COLO668 (cell line): ENCODE data around the gene XKR7.
"Not testable (repeated sequence)": the region's sequence is repeated elsewhere in the genome, so short reads cannot be mapped to it uniquely, and the experiment has no call there.

Experiments used
- DNase-seq: peaks from one replicate; lab custom pipeline; 2025; ENCODE audit not compliant: unreplicated experiment; lab: John Stamatoyannopoulos, UW

XKR7 gene, protein sequence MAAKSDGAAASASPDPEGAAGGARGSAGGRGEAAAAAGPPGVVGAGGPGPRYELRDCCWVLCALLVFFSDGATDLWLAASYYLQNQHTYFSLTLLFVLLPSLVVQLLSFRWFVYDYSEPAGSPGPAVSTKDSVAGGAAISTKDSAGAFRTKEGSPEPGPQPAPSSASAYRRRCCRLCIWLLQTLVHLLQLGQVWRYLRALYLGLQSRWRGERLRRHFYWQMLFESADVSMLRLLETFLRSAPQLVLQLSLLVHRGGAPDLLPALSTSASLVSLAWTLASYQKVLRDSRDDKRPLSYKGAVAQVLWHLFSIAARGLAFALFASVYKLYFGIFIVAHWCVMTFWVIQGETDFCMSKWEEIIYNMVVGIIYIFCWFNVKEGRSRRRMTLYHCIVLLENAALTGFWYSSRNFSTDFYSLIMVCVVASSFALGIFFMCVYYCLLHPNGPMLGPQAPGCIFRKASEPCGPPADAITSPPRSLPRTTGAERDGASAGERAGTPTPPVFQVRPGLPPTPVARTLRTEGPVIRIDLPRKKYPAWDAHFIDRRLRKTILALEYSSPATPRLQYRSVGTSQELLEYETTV

GRCh38 chr20:31967830-31968249 is at the start of gene XKR7:
Gene XKR7 (plus strand): TSS chr20:31968151. CDS start chr20:31968176, 25 bp downstream.
- DNase-seq = peak; percentile 77

DNA sequence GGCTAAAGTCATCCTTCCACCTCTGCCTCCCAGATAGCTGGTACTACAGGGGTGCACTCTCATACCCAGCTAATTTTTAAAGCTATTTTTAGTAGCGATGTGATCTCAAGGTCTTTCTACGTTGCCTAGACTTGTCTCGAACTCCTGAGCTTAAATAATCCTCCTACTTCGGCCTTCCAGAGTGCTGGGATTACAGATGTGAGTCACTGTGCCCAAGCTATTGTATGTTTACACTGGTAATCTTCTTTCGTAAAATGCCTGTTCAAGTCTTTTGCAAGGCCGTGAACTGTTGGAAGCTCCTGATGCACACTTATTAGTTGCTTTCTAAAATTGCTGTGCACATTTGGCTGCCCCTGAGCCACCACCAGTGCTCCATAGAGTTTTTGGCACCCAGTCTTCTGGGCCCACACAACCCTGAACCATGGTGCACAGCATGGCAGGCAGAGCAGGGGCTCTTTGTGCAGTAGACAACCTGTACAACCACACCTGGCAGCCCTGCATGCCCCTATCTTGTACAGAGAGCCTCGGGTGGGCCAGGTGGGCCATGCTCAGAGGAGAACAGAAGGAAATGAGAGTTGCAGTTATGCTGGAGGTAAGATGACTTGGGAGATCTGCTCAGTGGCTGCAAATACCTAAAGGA is 49.4 kb upstream of the XKR7 start:
- DNase-seq = no peak

GRCh38 chr20:31919410-31920155 is 48.4 kb upstream of the XKR7 start:
- no peak for DNase-seq

DNA sequence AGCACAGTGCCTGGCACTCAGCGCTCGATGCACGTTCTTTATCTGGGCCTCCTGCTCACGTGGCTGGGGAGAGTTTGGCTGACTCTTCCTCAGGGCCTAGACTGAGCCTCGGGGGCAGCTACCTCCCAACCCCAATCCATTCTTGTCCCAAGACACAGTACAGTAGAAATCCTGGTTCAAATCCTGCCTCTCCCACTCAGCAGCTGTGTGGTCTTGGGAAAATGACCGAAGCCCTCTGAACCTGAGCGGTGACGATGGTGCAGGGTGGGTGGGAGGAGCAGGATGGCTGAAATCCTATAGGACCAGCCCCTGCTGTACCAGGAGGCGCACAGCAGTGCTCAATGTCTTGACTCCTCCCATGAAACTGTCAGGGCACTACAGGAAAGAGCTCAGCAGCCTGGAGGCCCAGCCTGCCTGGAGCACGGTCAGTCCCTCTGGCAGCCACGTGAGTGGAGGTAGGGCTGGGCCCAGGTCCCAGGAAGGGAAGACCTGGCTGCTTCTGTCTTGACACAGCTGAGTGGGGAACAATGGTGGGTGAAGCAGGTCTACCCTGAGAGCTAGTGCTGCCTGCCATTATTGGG is 47.6 kb upstream of the XKR7 start:
- DNase-seq = no peak

- not testable (repeated sequence) for DNase-seq
Measured at GRCh38 chr20:31921480-31921879, 46.5 kb upstream of the XKR7 start.

DNA sequence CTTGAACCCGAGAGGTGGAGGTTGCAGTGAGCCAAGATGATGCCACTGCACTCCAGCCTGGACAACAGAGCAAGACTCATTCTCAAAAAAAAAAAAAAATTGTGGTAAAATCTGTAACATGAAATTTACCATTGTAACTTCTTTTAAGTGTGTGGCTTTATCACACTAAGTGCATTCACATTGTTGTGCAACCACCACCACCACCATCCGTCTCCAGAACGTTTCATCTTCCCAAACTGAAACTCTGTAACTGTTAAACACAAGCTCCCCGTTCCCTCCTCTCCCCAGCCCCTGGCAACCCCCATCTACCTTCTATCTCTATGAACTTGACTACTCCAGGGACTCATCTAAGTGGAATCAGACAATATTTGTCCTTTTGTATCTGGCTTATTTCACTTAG is 45.8 kb upstream of the XKR7 start:
- no peak for DNase-seq

- DNase-seq = no peak
Measured at GRCh38 chr20:31922588-31922987, 45.4 kb upstream of the XKR7 start.

GRCh38 chr20:31923388-31924331 is 44.3 kb upstream of the XKR7 start:
- DNase-seq = no peak

- no peak for DNase-seq
Measured at GRCh38 chr20:31924561-31924960, 43.4 kb upstream of the XKR7 start.

DNA sequence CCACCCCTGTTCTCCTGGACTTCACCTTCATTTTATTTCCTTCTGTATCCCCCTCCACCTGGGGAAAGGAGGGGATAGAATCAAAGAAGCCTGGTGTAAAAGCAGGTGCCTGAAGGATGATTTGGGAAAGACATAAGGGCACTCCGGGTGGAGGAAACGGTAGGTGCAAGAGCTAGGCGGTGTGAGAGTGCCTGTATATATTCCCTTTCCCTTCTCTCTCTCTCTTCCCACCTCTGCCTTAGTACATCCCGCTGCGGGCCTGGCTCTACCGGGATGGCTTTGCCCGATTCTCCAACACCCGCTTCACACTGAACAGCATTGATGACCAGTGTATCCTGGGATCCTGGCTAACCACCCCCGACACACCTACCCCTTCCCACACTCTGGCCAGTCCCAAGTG is 42.3 kb upstream of the XKR7 start:
- DNase-seq = no peak

DNA sequence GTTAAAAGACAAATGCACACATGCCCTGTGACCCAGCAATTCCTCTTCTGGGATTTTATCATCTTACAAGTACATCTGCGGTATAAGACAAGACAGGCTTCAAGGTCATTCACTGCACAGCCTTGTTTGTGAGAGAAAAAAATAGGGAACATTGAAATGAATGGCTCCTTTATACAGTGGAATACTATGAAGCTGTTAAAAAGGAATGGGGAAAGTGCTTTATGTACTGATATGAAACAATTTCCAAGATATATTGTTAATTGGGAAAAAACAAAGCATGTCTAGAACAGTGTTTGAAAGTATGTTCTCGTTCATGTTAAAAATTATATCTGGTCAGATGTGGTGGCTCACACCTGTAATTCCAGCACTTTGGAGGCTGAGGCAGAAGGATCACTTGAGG is 41.5 kb upstream of the XKR7 start:
- no peak for DNase-seq

- no peak for DNase-seq
Measured at GRCh38 chr20:31927627-31928159, 40.3 kb upstream of the XKR7 start.

DNA sequence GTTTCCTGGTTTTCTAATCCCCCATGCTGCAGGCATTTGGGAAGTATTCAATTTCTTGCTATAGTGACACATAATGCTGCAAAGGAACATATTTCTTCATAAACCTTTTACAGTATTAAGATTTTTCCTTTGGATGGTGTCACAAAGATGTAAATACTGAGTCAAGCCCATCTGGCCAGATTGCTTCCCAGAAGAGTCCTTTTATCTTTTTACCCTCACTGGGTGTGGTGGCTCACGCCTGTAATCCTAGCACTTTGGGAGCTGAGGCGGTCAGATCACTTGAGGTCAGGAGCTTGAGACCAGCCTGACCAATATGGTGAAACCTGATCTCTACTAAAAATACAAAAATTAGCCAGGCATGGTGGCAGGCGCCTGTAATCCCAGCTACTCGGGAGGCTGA is 38.3 kb upstream of the XKR7 start:
- not testable (repeated sequence) for DNase-seq

DNA sequence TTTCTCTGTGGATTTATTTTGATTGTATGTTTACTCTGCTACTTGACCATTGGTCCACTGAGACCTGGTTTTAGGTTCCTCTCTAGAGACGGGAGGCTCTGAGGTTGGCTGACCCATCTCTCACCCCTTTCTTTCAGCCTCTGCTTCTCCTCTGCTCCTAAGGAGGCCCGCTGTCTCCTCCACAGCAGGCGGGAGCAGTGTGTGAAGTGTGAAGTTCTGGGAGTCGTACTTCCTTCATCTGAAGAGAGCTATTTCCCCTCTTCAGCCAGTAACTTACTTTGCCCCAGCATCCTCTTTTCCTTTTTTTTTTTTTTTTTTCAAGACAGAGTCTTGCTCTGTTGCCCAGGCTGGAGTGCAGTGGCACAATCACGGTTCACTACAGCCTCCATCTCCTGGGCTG is 37.2 kb upstream of the XKR7 start:
- DNase-seq = no peak

DNA sequence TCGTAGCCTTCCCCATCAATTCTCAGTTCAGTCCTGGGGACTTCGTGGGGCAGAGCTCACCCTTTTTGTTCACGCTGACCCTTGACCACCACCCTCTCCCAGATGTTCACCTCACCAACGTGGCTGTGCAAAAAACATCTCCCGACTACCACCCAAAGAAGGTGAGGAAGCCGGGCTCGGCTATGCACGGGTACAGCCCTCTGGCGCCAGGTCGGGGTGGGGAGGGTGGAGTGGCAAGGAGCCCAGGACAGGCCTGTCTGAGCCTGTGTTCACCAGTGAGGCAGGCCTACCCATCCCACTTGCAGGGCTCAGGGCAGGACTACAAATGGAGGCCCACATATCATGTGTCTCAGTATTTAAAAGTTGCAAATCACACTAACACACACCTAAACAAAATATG is 34.3 kb upstream of the XKR7 start:
- no peak for DNase-seq

GRCh38 chr20:31934491-31934890 is 33.5 kb upstream of the XKR7 start:
- no peak for DNase-seq

- no peak for DNase-seq
Measured at GRCh38 chr20:31934968-31935764, 32.8 kb upstream of the XKR7 start.

- no peak for DNase-seq
Measured at GRCh38 chr20:31936420-31936819, 31.5 kb upstream of the XKR7 start.

GRCh38 chr20:31937820-31938219 is 30.1 kb upstream of the XKR7 start:
- no peak for DNase-seq
